ENCODE data around the gene PPIE. TPM values are rescaled to one million over a fixed set of nuclear protein-coding genes. Genes with fewer than 3 reads are reported as not detected.

The PPIE gene
- total RNA-seq, 2 experiments from 2014 or later = 55.3 to 70.4 TPM

GRCh38 chr1:39696448-39696847 lies 42.2 kb upstream of the PPIE start:
- DNase-seq = no peak
- Mint-ChIP-seq H3K4me1 (peaks cover 20% of the 10 kb centered on the region), H3K36me3 (ENCODE audit: low read depth) (no peaks in the 10 kb centered on the region), H3K27me3 (peaks cover 17% of the 10 kb centered on the region), H3K9me3 (ENCODE audit: low read depth) (no peaks in the 10 kb centered on the region), H3K27ac (no peak overlapping the region), H3K4me3 (no peak overlapping the region)
- ChIA-PET CTCF (interaction anchor here (1.3 to 1.6 kb wide), 2 partner anchors 86 to 90 kb away, joined by 5 read pairs; no protein-coding TSS in a partner anchor), POLR2A (no interaction called here)
- intact Hi-C loops (cut with DNase I, micrococcal nuclease) = no loop called here
- ATAC-seq = no peak

GRCh38 chr1:39698568-39698967 lies 40.1 kb upstream of the PPIE start:
- intact Hi-C loops (cut with DNase I, micrococcal nuclease) = no loop called here
- ATAC-seq = no peak
- no peak for DNase-seq

DNA sequence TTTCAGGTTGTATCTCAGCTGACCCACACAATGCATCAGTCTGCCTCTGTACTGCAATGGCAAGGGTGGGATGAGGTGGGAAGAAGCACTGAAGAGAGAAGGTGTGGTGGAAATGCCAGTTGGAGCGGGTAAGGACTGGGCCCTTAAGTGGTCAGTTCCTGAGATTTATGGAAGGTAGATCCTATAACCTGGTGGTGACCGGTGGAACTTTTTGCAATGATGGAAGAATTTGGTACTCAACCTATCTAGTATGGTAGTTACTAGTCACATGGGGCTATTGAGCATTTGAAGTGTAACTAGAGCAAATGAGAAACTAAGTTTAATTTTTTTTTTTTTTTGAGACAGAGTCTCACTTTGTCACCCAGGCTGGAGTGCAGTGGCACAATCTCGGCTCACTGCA lies 39.3 kb upstream of the PPIE start:
- DNase-seq = no peak
- no peaks in the 10 kb centered on the region for H3K9me3 Mint-ChIP-seq (ENCODE audit: low read depth)
- no peak overlapping the region for H3K27ac Mint-ChIP-seq
- H3K4me3 Mint-ChIP-seq = no peak overlapping the region
- intact Hi-C loops (cut with DNase I, micrococcal nuclease) = no loop called here
- ATAC-seq = no peak
- H3K4me1 Mint-ChIP-seq = peaks cover 7% of the 10 kb centered on the region
- ChIA-PET CTCF (interaction anchor here (0.6 to 1.6 kb wide), 4 partner anchors 41 to 1287 kb away, joined by 3 to 5 read pairs (median 3); no protein-coding TSS in a partner anchor), POLR2A (interaction anchor here (0.6 kb wide), 1 partner anchor 9 kb away, joined by 4 read pairs; no protein-coding TSS in a partner anchor)
- H3K27me3 Mint-ChIP-seq = peaks cover 14% of the 10 kb centered on the region
- no peaks in the 10 kb centered on the region for H3K36me3 Mint-ChIP-seq (ENCODE audit: low read depth)

More at GRCh38 chr1:39698568-39698967, 40.1 kb upstream of the PPIE start:
- ChIA-PET POLR2A (interaction anchor here (0.6 kb wide), 1 partner anchor 10 kb away, joined by 4 read pairs; no protein-coding TSS in a partner anchor), CTCF (interaction anchor here (0.6 kb wide), 1 partner anchor 1288 kb away, joined by 3 read pairs; no protein-coding TSS in a partner anchor)
- no peaks in the 10 kb centered on the region for H3K36me3 Mint-ChIP-seq (ENCODE audit: low read depth)
- H3K9me3 Mint-ChIP-seq (ENCODE audit: low read depth) = no peaks in the 10 kb centered on the region
- no peak overlapping the region for H3K4me3 Mint-ChIP-seq
- peaks cover 14% of the 10 kb centered on the region for H3K27me3 Mint-ChIP-seq
- H3K4me1 Mint-ChIP-seq = peaks cover 12% of the 10 kb centered on the region
- H3K27ac Mint-ChIP-seq = no peak overlapping the region

DNA sequence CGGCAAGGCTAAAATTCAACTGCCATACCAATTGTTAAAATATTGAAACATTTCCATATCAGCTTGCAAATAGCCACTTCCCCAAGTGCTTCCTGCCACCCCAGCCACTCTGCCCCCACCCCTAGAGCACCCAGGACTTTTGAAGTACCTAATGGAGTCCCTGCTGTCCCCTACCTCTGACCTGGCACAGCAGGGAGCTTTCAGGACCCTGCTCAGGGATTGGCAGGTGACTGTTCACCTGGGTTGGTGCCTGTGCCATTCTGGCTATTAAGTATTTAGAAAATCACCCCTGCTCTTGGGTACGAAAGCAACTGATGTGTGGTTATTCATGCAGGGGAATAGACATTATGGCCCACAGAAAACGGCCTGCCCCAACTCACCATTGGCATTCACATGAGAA lies 38.3 kb upstream of the PPIE start:
- DNase-seq = no peak
- H3K4me1 Mint-ChIP-seq = no peaks in the 10 kb centered on the region
- ChIA-PET POLR2A (no interaction called here), CTCF (interaction anchor here (0.7 to 1.6 kb wide), 5 partner anchors 30 to 90 kb away, joined by 3 to 5 read pairs (median 5); partner anchors contain the start of gene PPIE)
- H3K27ac Mint-ChIP-seq = no peak overlapping the region
- H3K27me3 Mint-ChIP-seq = peaks cover 11% of the 10 kb centered on the region
- no peaks in the 10 kb centered on the region for H3K36me3 Mint-ChIP-seq (ENCODE audit: low read depth)
- no peak for ATAC-seq
- no peaks in the 10 kb centered on the region for H3K9me3 Mint-ChIP-seq (ENCODE audit: low read depth)
- H3K4me3 Mint-ChIP-seq = no peak overlapping the region
- intact Hi-C loops (cut with DNase I, micrococcal nuclease) = no loop called here

- H3K4me1 Mint-ChIP-seq = no peaks in the 10 kb centered on the region
- intact Hi-C loops (cut with DNase I, micrococcal nuclease) = no loop called here
- ChIA-PET POLR2A (no interaction called here), CTCF (interaction anchor here (0.7 to 1.5 kb wide), 5 partner anchors 19 to 68 kb away, joined by 4 to 7 read pairs (median 5); partner anchors contain the start of gene PPIE)
- H3K9me3 Mint-ChIP-seq (ENCODE audit: low read depth) = no peaks in the 10 kb centered on the region
- peaks cover 11% of the 10 kb centered on the region for H3K27me3 Mint-ChIP-seq
- no peak overlapping the region for H3K27ac Mint-ChIP-seq
- H3K4me3 Mint-ChIP-seq = no peak overlapping the region
- H3K36me3 Mint-ChIP-seq (ENCODE audit: low read depth) = no peaks in the 10 kb centered on the region
- ATAC-seq = no peak
- no peak for DNase-seq
These were observed 37.6 kb upstream of the PPIE start for GRCh38 chr1:39701049-39701439.

DNA sequence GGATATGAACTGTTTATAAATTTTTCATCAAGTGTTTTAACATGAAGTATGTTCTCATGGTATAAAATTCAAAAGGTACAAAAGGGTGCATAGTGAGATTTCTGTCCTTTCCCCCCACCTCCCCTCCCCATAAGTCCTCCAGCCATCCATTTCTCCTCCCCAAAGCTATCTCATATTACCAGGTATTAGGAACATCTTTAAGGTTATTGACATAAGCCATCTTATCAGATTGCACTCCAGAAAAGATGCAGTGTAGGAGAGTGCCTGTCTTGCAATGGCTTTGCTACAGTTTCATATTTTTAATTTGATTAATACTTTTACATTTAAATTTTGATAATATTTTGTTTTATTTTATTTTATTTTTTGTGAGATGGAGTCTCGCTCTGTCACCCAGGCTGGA lies 33.9 kb upstream of the PPIE start:
- intact Hi-C loops (cut with DNase I, micrococcal nuclease) = no loop called here

GRCh38 chr1:39707506-39707905 lies 31.2 kb upstream of the PPIE start:
- Mint-ChIP-seq H3K4me3 (no peak overlapping the region), H3K9me3 (ENCODE audit: low read depth) (no peaks in the 10 kb centered on the region), H3K27me3 (peaks cover 12% of the 10 kb centered on the region), H3K4me1 (no peaks in the 10 kb centered on the region), H3K36me3 (ENCODE audit: low read depth) (no peaks in the 10 kb centered on the region), H3K27ac (no peak overlapping the region)
- ChIA-PET POLR2A (no interaction called here), CTCF (no interaction called here)
- no peak for DNase-seq
- ATAC-seq = no peak
- intact Hi-C loops (cut with DNase I, micrococcal nuclease) = no loop called here

More for the DNA sequence above, 33.9 kb upstream of the PPIE start:
- POLR2A ChIA-PET = interaction anchor here (0.6 kb wide), 1 partner anchor 105 kb away, joined by 7 read pairs; no protein-coding TSS in a partner anchor
- DNase-seq (no peak), ATAC-seq (no peak)
- Mint-ChIP-seq H3K36me3 (ENCODE audit: low read depth) (no peaks in the 10 kb centered on the region), H3K4me1 (no peaks in the 10 kb centered on the region), H3K4me3 (no peak overlapping the region), H3K27me3 (peaks cover 13% of the 10 kb centered on the region), H3K9me3 (ENCODE audit: low read depth) (no peaks in the 10 kb centered on the region), H3K27ac (no peak overlapping the region)
- CTCF ChIA-PET = no interaction called here

- CTCF ChIA-PET = interaction anchor here (0.6 to 1.8 kb wide), 7 partner anchors 9 to 860 kb away, joined by 3 to 5 read pairs (median 3); no protein-coding TSS in a partner anchor
- POLR2A ChIA-PET = no interaction called here
- Mint-ChIP-seq H3K9me3 (ENCODE audit: low read depth) (no peaks in the 10 kb centered on the region), H3K4me1 (no peaks in the 10 kb centered on the region), H3K27ac (no peak overlapping the region), H3K36me3 (ENCODE audit: low read depth) (no peaks in the 10 kb centered on the region), H3K4me3 (no peak overlapping the region), H3K27me3 (peaks cover 24% of the 10 kb centered on the region)
- ATAC-seq (no peak), DNase-seq (no peak)
- intact Hi-C loops (cut with DNase I, micrococcal nuclease) = no loop called here
These were observed 27.3 kb upstream of the PPIE start for GRCh38 chr1:39711104-39711965.

DNA sequence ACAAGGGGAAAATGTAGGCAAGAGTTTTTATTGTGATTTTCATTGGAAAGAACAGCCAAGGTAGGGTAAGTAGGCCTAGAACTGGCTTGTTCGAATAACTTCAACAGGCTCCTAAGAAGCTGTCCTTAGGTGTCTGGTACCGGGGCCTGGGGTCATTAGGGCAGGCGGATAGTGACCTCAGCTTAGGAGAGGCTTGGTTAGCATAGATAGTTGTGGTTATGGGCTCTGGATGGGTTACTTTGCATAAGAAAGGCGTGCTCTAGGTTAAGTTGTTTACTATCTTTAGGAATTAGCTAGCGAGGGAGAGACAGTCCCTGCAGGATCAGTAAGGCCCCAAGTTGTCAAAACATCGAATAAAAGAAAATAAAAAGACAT lies 26.7 kb upstream of the PPIE start:
- H3K4me1 Mint-ChIP-seq = no peaks in the 10 kb centered on the region
- H3K27me3 Mint-ChIP-seq = peaks cover 30% of the 10 kb centered on the region
- no peak overlapping the region for H3K27ac Mint-ChIP-seq
- DNase-seq (no peak), ATAC-seq (no peak)
- intact Hi-C loops (cut with DNase I, micrococcal nuclease) = no loop called here
- ChIA-PET POLR2A (no interaction called here), CTCF (interaction anchor here (0.7 to 2.0 kb wide), 8 partner anchors 8 to 127 kb away, joined by 3 to 5 read pairs (median 3); no protein-coding TSS in a partner anchor)
- no peaks in the 10 kb centered on the region for H3K9me3 Mint-ChIP-seq (ENCODE audit: low read depth)
- no peaks in the 10 kb centered on the region for H3K36me3 Mint-ChIP-seq (ENCODE audit: low read depth)
- H3K4me3 Mint-ChIP-seq = no peak overlapping the region

- POLR2A ChIA-PET = no interaction called here
- DNase-seq = no peak
- Mint-ChIP-seq H3K4me3 (no peak overlapping the region), H3K4me1 (no peaks in the 10 kb centered on the region), H3K9me3 (ENCODE audit: low read depth) (no peaks in the 10 kb centered on the region), H3K27me3 (peaks cover 43% of the 10 kb centered on the region), H3K27ac (no peak overlapping the region), H3K36me3 (ENCODE audit: low read depth) (no peaks in the 10 kb centered on the region)
- no peak for ATAC-seq
- CTCF ChIA-PET = interaction anchor here (1.0 to 2.8 kb wide), 9 partner anchors 16 to 108 kb away, joined by 3 to 18 read pairs (median 4); no protein-coding TSS in a partner anchor
- intact Hi-C loops (cut with DNase I, micrococcal nuclease) = no loop called here
These were observed 25.1 kb upstream of the PPIE start for GRCh38 chr1:39713557-39713956.

DNA sequence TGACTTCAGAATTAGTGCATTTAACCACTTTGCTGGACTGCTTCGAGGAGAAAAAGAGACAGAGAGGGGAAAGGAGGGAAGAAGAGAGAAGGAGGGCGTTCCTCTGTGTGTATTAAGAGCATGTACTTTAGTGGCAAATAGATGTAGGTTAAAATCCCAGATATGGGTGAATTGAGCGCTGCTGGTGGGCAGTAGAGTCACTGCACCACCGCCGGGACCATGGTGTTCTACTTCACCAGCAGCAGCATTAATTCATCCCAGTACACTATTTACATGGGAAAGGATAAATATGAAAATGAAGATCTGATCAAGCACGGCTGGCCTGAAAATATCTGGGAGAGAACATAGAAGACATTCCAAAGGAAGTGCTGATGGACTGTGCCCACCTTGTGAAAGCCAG lies 20.9 kb upstream of the PPIE start:
- ATAC-seq = no peak
- H3K9me3 Mint-ChIP-seq (ENCODE audit: low read depth) = no peaks in the 10 kb centered on the region
- H3K4me3 Mint-ChIP-seq = no peak overlapping the region
- POLR2A ChIA-PET = no interaction called here
- peaks cover 36% of the 10 kb centered on the region for H3K27me3 Mint-ChIP-seq
- CTCF ChIA-PET = interaction anchor here (0.6 to 3.7 kb wide), 5 partner anchors 9 to 112 kb away, joined by 3 to 29 read pairs (median 5); no protein-coding TSS in a partner anchor
- DNase-seq = no peak
- H3K36me3 Mint-ChIP-seq (ENCODE audit: low read depth) = no peaks in the 10 kb centered on the region
- H3K4me1 Mint-ChIP-seq = no peaks in the 10 kb centered on the region
- H3K27ac Mint-ChIP-seq = no peak overlapping the region
- intact Hi-C loops (cut with DNase I, micrococcal nuclease) = no loop called here

Measured in activated CD4-positive, alpha-beta T cell treated with anti-CD3 and anti-CD28 coated beads for 36 hours (primary cell).